ENCODE measurements around the gene CERS2. TPM values are rescaled to one million over a fixed set of nuclear protein-coding genes. Genes with fewer than 3 reads are reported as not detected.

The CERS2 gene
- total and polyA plus RNA-seq, 2 of the 13 experiments (the other 11 are each of a cell fraction or from before 2014, with no cell fraction given) = 269 to 298 TPM

DNA sequence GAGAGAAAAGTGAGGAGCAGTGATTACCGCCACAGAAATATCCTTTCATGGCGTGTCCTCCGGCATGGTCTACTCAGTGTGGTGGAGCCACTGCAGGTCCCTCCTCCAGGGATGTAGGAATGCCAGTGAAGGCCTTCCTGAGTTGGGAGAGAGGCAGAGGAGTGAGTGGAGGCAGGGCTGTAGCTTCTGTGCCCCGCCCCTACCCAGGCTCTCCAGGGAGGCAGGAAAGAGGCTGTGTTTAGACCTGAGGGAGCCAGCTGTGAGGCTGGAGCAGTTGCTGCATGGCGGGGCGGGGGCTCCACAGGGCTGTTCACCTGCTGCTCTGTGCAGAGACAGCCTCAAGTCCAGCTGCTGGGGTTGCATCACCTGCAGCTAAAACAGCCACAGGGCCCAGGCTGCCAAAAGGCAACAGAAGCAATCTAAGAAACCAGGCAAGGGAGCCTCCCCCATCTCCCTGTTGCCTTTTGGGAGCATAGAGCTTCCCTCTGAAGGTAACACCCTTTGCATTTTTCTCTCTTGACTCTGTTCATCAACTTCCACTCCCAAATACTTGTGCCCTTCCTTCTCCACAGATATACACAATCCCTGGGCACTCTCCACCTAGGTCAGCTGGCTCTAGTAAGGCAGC is 6.7 kb upstream of the CERS2 start (continued):
- TF ChIP-seq, protein P1, sequence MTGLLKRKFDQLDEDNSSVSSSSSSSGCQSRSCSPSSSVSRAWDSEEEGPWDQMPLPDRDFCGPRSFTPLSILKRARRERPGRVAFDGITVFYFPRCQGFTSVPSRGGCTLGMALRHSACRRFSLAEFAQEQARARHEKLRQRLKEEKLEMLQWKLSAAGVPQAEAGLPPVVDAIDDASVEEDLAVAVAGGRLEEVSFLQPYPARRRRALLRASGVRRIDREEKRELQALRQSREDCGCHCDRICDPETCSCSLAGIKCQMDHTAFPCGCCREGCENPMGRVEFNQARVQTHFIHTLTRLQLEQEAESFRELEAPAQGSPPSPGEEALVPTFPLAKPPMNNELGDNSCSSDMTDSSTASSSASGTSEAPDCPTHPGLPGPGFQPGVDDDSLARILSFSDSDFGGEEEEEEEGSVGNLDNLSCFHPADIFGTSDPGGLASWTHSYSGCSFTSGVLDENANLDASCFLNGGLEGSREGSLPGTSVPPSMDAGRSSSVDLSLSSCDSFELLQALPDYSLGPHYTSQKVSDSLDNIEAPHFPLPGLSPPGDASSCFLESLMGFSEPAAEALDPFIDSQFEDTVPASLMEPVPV (CRISPR knock-in tag; IDR thresholded peaks at IDR 0.05) = no peak
- no peak; the same call in 1 of the 2 replicates for TF ChIP-seq ZBTB7B (CRISPR knock-in tag; IDR thresholded peaks at IDR 0.05)
- TF ChIP-seq EP300 (IDR thresholded peaks at IDR 0.05; ENCODE audit: low read depth in 2 of 2, low read length in 2 of 2) = peak in 1 of 2 experiments; percentile 4; a peak in 1 of 4 replicates
- TF ChIP-seq EP300 (CRISPR knock-in tag; IDR thresholded peaks at IDR 0.05; ENCODE audit: borderline replicate concordance) = no peak; the same call in 1 of the 2 replicates
- TF ChIP-seq GATAD2A (CRISPR knock-in tag; IDR thresholded peaks at IDR 0.05) = peak; percentile 17; the same call in 1 of the 2 replicates
- TF ChIP-seq SP5 (CRISPR knock-in tag; IDR thresholded peaks at IDR 0.05; ENCODE audit: borderline replicate concordance, low read depth) = peak; percentile 82
- TF ChIP-seq REL (CRISPR knock-in tag; conservative IDR thresholded peaks at IDR 0.05) = no peak
- TF ChIP-seq HNF4A (CRISPR knock-in tag; IDR thresholded peaks at IDR 0.05) = peak; percentile 2; the same call in 1 of the 2 replicates
- no peak for TF ChIP-seq ZNF713 (CRISPR knock-in tag; IDR thresholded peaks at IDR 0.05)
- TF ChIP-seq, protein P2, sequence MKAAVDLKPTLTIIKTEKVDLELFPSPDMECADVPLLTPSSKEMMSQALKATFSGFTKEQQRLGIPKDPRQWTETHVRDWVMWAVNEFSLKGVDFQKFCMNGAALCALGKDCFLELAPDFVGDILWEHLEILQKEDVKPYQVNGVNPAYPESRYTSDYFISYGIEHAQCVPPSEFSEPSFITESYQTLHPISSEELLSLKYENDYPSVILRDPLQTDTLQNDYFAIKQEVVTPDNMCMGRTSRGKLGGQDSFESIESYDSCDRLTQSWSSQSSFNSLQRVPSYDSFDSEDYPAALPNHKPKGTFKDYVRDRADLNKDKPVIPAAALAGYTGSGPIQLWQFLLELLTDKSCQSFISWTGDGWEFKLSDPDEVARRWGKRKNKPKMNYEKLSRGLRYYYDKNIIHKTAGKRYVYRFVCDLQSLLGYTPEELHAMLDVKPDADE (CRISPR knock-in tag; IDR thresholded peaks at IDR 0.05) = no peak
- TF ChIP-seq ZNF629 (CRISPR knock-in tag; conservative IDR thresholded peaks at IDR 0.05) = no peak
- no peak for TF ChIP-seq ISX (CRISPR knock-in tag; conservative IDR thresholded peaks at IDR 0.05)
- TF ChIP-seq XRCC5 (optimal IDR thresholded peaks at IDR 0.05; ENCODE audit: low read length) = no peak
- TF ChIP-seq, protein P3, sequence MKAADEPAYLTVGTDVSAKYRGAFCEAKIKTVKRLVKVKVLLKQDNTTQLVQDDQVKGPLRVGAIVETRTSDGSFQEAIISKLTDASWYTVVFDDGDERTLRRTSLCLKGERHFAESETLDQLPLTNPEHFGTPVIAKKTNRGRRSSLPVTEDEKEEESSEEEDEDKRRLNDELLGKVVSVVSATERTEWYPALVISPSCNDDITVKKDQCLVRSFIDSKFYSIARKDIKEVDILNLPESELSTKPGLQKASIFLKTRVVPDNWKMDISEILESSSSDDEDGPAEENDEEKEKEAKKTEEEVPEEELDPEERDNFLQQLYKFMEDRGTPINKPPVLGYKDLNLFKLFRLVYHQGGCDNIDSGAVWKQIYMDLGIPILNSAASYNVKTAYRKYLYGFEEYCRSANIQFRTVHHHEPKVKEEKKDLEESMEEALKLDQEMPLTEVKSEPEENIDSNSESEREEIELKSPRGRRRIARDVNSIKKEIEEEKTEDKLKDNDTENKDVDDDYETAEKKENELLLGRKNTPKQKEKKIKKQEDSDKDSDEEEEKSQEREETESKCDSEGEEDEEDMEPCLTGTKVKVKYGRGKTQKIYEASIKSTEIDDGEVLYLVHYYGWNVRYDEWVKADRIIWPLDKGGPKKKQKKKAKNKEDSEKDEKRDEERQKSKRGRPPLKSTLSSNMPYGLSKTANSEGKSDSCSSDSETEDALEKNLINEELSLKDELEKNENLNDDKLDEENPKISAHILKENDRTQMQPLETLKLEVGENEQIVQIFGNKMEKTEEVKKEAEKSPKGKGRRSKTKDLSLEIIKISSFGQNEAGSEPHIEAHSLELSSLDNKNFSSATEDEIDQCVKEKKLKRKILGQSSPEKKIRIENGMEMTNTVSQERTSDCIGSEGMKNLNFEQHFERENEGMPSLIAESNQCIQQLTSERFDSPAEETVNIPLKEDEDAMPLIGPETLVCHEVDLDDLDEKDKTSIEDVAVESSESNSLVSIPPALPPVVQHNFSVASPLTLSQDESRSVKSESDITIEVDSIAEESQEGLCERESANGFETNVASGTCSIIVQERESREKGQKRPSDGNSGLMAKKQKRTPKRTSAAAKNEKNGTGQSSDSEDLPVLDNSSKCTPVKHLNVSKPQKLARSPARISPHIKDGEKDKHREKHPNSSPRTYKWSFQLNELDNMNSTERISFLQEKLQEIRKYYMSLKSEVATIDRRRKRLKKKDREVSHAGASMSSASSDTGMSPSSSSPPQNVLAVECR (CRISPR knock-in tag; IDR thresholded peaks at IDR 0.05; ENCODE audit: borderline replicate concordance) = 0 out of 2 replicates have a peak, but pooled peaks have one; percentile 2
- TF ChIP-seq, protein P4, sequence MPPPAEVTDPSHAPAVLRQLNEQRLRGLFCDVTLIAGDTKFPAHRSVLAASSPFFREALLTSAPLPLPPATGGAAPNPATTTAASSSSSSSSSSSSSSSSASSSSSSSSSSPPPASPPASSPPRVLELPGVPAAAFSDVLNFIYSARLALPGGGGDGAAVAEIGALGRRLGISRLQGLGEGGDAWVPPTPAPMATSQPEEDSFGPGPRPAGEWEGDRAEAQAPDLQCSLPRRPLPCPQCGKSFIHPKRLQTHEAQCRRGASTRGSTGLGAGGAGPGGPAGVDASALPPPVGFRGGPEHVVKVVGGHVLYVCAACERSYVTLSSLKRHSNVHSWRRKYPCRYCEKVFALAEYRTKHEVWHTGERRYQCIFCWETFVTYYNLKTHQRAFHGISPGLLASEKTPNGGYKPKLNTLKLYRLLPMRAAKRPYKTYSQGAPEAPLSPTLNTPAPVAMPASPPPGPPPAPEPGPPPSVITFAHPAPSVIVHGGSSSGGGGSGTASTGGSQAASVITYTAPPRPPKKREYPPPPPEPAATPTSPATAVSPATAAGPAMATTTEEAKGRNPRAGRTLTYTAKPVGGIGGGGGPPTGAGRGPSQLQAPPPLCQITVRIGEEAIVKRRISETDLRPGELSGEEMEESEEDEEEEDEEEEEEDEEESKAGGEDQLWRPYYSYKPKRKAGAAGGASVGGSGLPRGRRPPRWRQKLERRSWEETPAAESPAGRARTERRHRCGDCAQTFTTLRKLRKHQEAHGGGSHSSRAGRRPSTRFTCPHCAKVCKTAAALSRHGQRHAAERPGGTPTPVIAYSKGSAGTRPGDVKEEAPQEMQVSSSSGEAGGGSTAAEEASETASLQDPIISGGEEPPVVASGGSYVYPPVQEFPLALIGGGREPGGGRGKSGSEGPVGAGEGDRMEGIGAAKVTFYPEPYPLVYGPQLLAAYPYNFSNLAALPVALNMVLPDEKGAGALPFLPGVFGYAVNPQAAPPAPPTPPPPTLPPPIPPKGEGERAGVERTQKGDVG (CRISPR knock-in tag; IDR thresholded peaks at IDR 0.05; ENCODE audit: borderline replicate concordance) = no peak
- TF ChIP-seq ATF1 (CRISPR knock-in tag; IDR thresholded peaks at IDR 0.05) = no peak
- no peak for TF ChIP-seq BRD4 (CRISPR knock-in tag; IDR thresholded peaks at IDR 0.05)
- no peak for TF ChIP-seq NR2F6 (IDR thresholded peaks at IDR 0.05)
- TF ChIP-seq NR2F6 (CRISPR knock-in tag; IDR thresholded peaks at IDR 0.05) = peak; percentile 43
- TF ChIP-seq SKI (IDR thresholded peaks at IDR 0.05; ENCODE audit: partially characterized antibody) = no peak
